Measurements from ENCODE around the gene SLC13A4. TPM values are rescaled to one million over a fixed set of nuclear protein-coding genes. Genes with fewer than 3 reads are reported as not detected.

Gene SLC13A4
- total RNA-seq, 4 donors from 2014 or later, result not detected

- no peaks in the 10 kb centered on the region for H3K27me3 ChIP-seq
- no peaks in the 10 kb centered on the region for H3K36me3 ChIP-seq
- H3K4me3 ChIP-seq, result peak overlapping the region; percentile 68 to 99 (median 94)
- peak overlapping the region; percentile 75 to 93 (median 87) for H3K27ac ChIP-seq
- TF ChIP-seq POLR2A (IDR thresholded peaks at IDR 0.05), result no peak
- TF ChIP-seq CTCF (IDR thresholded peaks at IDR 0.05), result no peak
- no peak for DNase-seq
- H3K9me3 ChIP-seq, result no peaks in the 10 kb centered on the region
- H3K4me1 ChIP-seq, result peaks cover 0 to 13% (median 7%) of the 10 kb centered on the region in 4 donors
Measured at GRCh38 chr7:135662123-135662372, 65.9 kb downstream of the SLC13A4 start.

GRCh38 chr7:135661311-135662122 lies 66.5 kb downstream of the SLC13A4 start:
- peaks cover 0 to 13% (median 7%) of the 10 kb centered on the region in 4 donors for H3K4me1 ChIP-seq
- no peaks in the 10 kb centered on the region for H3K9me3 ChIP-seq
- no peaks in the 10 kb centered on the region for H3K36me3 ChIP-seq
- H3K27me3 ChIP-seq, result no peaks in the 10 kb centered on the region
- peak overlapping the region; percentile 75 to 93 (median 87) for H3K27ac ChIP-seq
- TF ChIP-seq POLR2A (IDR thresholded peaks at IDR 0.05) (no peak), CTCF (IDR thresholded peaks at IDR 0.05) (no peak)
- DNase-seq, result peak in 1 of 3 donors; percentile 51
- H3K4me3 ChIP-seq, result peak overlapping the region; percentile 68 to 99 (median 94)

DNA sequence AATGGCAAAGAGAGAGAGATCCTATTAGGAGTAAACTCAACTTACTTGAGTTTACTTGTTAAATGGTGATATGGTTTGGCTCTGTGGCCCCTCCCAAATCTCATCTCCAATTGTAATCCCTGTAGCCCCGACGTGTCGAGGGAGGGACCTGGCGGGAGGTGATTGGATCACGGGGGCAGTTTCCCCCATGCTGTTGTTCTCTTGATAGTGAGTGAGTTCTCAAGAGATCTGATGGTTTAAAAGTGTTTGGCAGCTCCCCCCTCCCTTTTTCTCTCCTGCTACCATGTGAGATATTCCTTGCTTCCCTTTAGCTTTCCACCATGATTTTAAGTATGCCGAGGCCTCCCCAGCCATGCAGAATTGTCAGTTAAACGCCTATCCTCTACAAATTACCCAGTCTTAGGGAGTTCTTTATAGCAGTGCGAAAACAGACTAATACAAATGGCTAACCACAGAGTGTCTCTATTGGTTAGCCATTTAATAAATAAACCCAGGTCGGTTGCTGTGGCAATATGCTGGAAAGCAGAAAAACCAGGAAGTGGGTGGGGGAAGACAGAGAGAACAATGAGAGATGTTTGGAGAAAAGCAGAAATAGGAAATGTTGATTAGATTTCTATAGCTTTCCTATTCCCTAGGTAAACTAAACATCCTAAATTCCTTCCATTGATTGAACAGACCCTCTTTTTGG lies 68.7 kb downstream of the SLC13A4 start:
- no peak for DNase-seq
- peaks cover 0 to 13% (median 7%) of the 10 kb centered on the region in 4 donors for H3K4me1 ChIP-seq
- H3K9me3 ChIP-seq, result no peaks in the 10 kb centered on the region
- no peak overlapping the region for H3K27ac ChIP-seq
- H3K27me3 ChIP-seq, result no peaks in the 10 kb centered on the region
- no peaks in the 10 kb centered on the region for H3K36me3 ChIP-seq
- H3K4me3 ChIP-seq, result no peak overlapping the region
- no peak for TF ChIP-seq CTCF (IDR thresholded peaks at IDR 0.05)
- no peak for TF ChIP-seq POLR2A (IDR thresholded peaks at IDR 0.05)

- no peak for TF ChIP-seq CTCF (IDR thresholded peaks at IDR 0.05)
- no peak for TF ChIP-seq POLR2A (IDR thresholded peaks at IDR 0.05)
- H3K27me3 ChIP-seq, result no peaks in the 10 kb centered on the region
- no peaks in the 10 kb centered on the region for H3K36me3 ChIP-seq
- no peak overlapping the region for H3K27ac ChIP-seq
- H3K9me3 ChIP-seq, result no peaks in the 10 kb centered on the region
- H3K4me3 ChIP-seq, result no peak overlapping the region
- DNase-seq, result no peak
- H3K4me1 ChIP-seq, result peaks cover 0 to 8% (median 6%) of the 10 kb centered on the region in 4 donors
Measured at GRCh38 chr7:135658564-135658963, 69.4 kb downstream of the SLC13A4 start.

DNA sequence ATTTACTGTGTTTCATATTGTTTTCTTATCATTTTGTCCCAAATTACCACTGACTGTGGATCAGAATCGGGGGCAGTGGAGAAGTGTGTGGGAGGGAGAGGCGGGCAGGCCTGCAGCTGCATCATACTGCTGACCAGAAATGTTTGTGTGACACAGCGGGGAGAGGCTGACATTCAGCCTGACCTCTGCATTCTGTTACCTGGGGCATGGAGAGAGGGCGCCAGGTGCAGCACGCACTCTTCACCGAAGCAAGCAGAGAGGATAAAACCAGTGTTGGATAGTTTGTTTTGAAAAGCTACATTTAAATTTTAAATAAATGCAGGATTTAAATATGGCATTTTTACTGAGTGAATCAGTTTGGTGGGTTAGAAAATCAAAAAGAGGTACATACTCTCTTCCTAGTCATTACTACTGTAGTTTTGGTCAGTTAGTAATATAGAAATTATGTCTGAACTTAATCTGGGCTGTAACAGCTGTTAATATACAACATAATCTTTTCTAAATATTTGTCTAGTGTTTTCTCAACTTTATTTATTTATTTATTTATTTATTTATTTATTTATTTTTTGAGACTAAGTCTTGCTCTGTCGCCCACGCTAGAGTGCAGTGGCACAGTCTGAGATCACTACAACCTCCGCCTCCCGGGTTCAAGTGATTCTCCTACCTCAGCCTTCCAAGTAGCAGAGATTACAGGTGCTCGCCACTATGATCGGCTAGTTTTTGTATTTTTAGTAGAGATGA lies 74.5 kb downstream of the SLC13A4 start:
- Histone ChIP-seq H3K27me3 (no peaks in the 10 kb centered on the region), H3K4me1 (no peaks in the 10 kb centered on the region), H3K9me3 (no peaks in the 10 kb centered on the region), H3K27ac (no peak overlapping the region), H3K36me3 (peaks cover 0 to under 1% (median 0%) of the 10 kb centered on the region in 3 donors), H3K4me3 (no peak overlapping the region)
- no peak for TF ChIP-seq POLR2A (IDR thresholded peaks at IDR 0.05)
- no peak for TF ChIP-seq CTCF (IDR thresholded peaks at IDR 0.05)
- DNase-seq, result no peak
